Caco-2 (cell line): Measurements from ENCODE around the gene CELA2B. TPM values are rescaled to one million over a fixed set of nuclear protein-coding genes. Genes with fewer than 3 reads are reported as not detected.
"Not testable (repeated sequence)": the region's sequence is repeated elsewhere in the genome, so short reads cannot be mapped to it uniquely, and the experiment has no call there.

Source experiments
- BruUV-seq: library from RNA; stranded (reverse); fragments of 400-500 nt; replicated peaks from 2 replicates; lab custom pipeline; 2021; lab: Mats Ljungman, UMichigan
- CTCF ChIA-PET: fragments of 300-600 bp; sonication (Branson Sonifier 250); formaldehyde crosslinking; loops from one replicate; lab custom pipeline; 2022; ENCODE audit warnings: antibody characterized with exemption; lab: Charles Lee
- POLR2A ChIA-PET: fragments of 300-600 bp; sonication (Branson Sonifier 250); formaldehyde crosslinking; loops from one replicate; lab custom pipeline; 2022; ENCODE audit warnings: antibody characterized with exemption; lab: Charles Lee
- DNase-seq, 2 experiments: peaks; one replicate each; pipeline versions ENCODE4 v3.0.0 to v3.0.0-alpha.2; 2020 to 2022
- H3K27me3 ChIP-seq: replicated peaks from 2 replicates; pipeline ENCODE4 v1.6.0; 2011; ENCODE audit warnings: low read length; ENCODE audit not compliant: control insufficient read depth, insufficient read depth
- H3K36me3 ChIP-seq: 2 replicates; pipeline ENCODE4 v1.5.1; 2011; ENCODE audit warnings: low read length; ENCODE audit not compliant: control insufficient read depth, insufficient read depth
- H3K4me1 ChIP-seq: fragments of 250-450 bp; sonication (Bioruptor Pico); 2 replicates; pipeline ENCODE4 v1.5.1; 2020; ENCODE audit warnings: mild to moderate bottlenecking
- H3K4me3 ChIP-seq: 2 replicates; pipeline ENCODE4 v1.5.1; 2011; ENCODE audit warnings: low read depth, mild to moderate bottlenecking, control low read depth, low read length
- H3K9me3 ChIP-seq: fragments of 250-450 bp; sonication (Bioruptor Pico); 2 replicates; pipeline ENCODE4 v1.5.1; 2020; ENCODE audit warnings: mild to moderate bottlenecking, moderate library complexity
- H3K27ac Mint-ChIP-seq: one replicate; pipeline ENCODE4 v1.8.0; 2022; ENCODE audit warnings: mixed read lengths; ENCODE audit not compliant: unreplicated experiment
- H3K27me3 Mint-ChIP-seq: one replicate; pipeline ENCODE4 v1.8.0; 2022; ENCODE audit warnings: mixed read lengths; ENCODE audit not compliant: insufficient read depth, unreplicated experiment
- H3K36me3 Mint-ChIP-seq: one replicate; pipeline ENCODE4 v1.8.0; 2022; ENCODE audit warnings: mild to moderate bottlenecking, mixed read lengths; ENCODE audit not compliant: insufficient read depth, unreplicated experiment
- H3K4me1 Mint-ChIP-seq: one replicate; pipeline ENCODE4 v1.8.0; 2022; ENCODE audit warnings: low read depth, mixed read lengths; ENCODE audit not compliant: unreplicated experiment
- H3K4me3 Mint-ChIP-seq: one replicate; pipeline ENCODE4 v1.8.0; 2022; ENCODE audit warnings: mild to moderate bottlenecking, moderate library complexity, mixed read lengths; ENCODE audit not compliant: unreplicated experiment
- H3K9me3 Mint-ChIP-seq: one replicate; pipeline ENCODE4 v1.8.0; 2022; ENCODE audit warnings: mixed read lengths; ENCODE audit not compliant: unreplicated experiment
- CTCF ChIP-seq, 2 experiments: fragments of 200-600 bp in 1 of 2; IDR thresholded peaks; 1 replicate in 1 of 2; 2 replicates in 1 of 2; pipeline versions ENCODE4 v1.5.1 to v1.8.0; 2011 to 2022; ENCODE audit warnings: antibody characterized with exemption in 1 of 2, control low read depth in 1 of 2, inconsistent platforms in 1 of 2, low read depth in 1 of 2, low read length in 1 of 2, mild to moderate bottlenecking in 1 of 2, moderate library complexity in 1 of 2; ENCODE audit not compliant: insufficient read depth in 1 of 2, severe bottlenecking in 1 of 2, unreplicated experiment in 1 of 2
- intact Hi-C: fragments of 100-400 bp; cut with micrococcal nuclease; formaldehyde crosslinking; loops from one replicate; pipeline ENCODE4 v1.10.0; 2022; ENCODE audit not compliant: unreplicated experiment
- total RNA-seq: library from RNA; stranded (reverse); gene quantifications from 2 replicates; pipeline ENCODE4 v1.2.3, GENCODE V29; 2022

CELA2B gene
- total RNA-seq, 1 experiment from 2014 or later: not detected

GRCh38 chr1:15515022-15515663 lies 39.2 kb downstream of the CELA2B start:
- Histone ChIP-seq H3K36me3 (no peaks in the 10 kb centered on the region), H3K27me3 (no peaks in the 10 kb centered on the region), H3K9me3 (no peaks in the 10 kb centered on the region), H3K4me3 (no peak overlapping the region), H3K4me1 (no peaks in the 10 kb centered on the region)
- Mint-ChIP-seq H3K4me3 (no peak overlapping the region), H3K9me3 (no peaks in the 10 kb centered on the region), H3K4me1 (no peaks in the 10 kb centered on the region), H3K36me3 (no peaks in the 10 kb centered on the region), H3K27me3 (no peaks in the 10 kb centered on the region), H3K27ac (no peak overlapping the region)
- ChIA-PET CTCF (no interaction called here), POLR2A (no interaction called here)
- no peak for TF ChIP-seq CTCF (IDR thresholded peaks at IDR 0.05; ENCODE audit: insufficient read depth in 1 of 2, low read depth in 1 of 2, low read length in 1 of 2, severe bottlenecking in 1 of 2, unreplicated experiment in 1 of 2)
- BruUV-seq: no TSS peak
- intact Hi-C loops: no loop called here
- no peak for DNase-seq

- ChIA-PET POLR2A (no interaction called here), CTCF (no interaction called here)
- Histone ChIP-seq H3K36me3 (no peaks in the 10 kb centered on the region), H3K27me3 (no peaks in the 10 kb centered on the region), H3K4me3 (no peak overlapping the region), H3K4me1 (peaks cover 4% of the 10 kb centered on the region; the same call in 1 of the 2 replicates), H3K9me3 (no peaks in the 10 kb centered on the region)
- H3K27ac Mint-ChIP-seq: no peak overlapping the region
- H3K9me3 Mint-ChIP-seq: no peaks in the 10 kb centered on the region
- no TSS peak for BruUV-seq
- intact Hi-C loops: no loop called here
- H3K4me1 Mint-ChIP-seq: peaks cover 9% of the 10 kb centered on the region
- H3K27me3 Mint-ChIP-seq: no peaks in the 10 kb centered on the region
- no peak for TF ChIP-seq CTCF (IDR thresholded peaks at IDR 0.05; ENCODE audit: insufficient read depth in 1 of 2, low read depth in 1 of 2, low read length in 1 of 2, severe bottlenecking in 1 of 2, unreplicated experiment in 1 of 2)
- no peak for DNase-seq
- H3K4me3 Mint-ChIP-seq: no peak overlapping the region
- H3K36me3 Mint-ChIP-seq: peaks cover 7% of the 10 kb centered on the region
Measured at GRCh38 chr1:15519625-15520024, 43.7 kb downstream of the CELA2B start.

- H3K27ac Mint-ChIP-seq: not testable (repeated sequence)
Measured at GRCh38 chr1:15521206-15521906, 45.5 kb downstream of the CELA2B start.

More at GRCh38 chr1:15521206-15521906, 45.5 kb downstream of the CELA2B start:
- H3K9me3 Mint-ChIP-seq, BruUV-seq, H3K4me3 ChIP-seq, intact Hi-C loops, H3K9me3 ChIP-seq, H3K27me3 ChIP-seq, H3K4me1 Mint-ChIP-seq, H3K4me1 ChIP-seq, H3K4me3 Mint-ChIP-seq, H3K27me3 Mint-ChIP-seq, DNase-seq, CTCF ChIA-PET, POLR2A ChIA-PET, H3K36me3 ChIP-seq: not testable (repeated sequence)
- peaks cover 19% of the 10 kb centered on the region for H3K36me3 Mint-ChIP-seq
